Measurements from ENCODE around the gene GPR179.

Gene GPR179

DNA sequence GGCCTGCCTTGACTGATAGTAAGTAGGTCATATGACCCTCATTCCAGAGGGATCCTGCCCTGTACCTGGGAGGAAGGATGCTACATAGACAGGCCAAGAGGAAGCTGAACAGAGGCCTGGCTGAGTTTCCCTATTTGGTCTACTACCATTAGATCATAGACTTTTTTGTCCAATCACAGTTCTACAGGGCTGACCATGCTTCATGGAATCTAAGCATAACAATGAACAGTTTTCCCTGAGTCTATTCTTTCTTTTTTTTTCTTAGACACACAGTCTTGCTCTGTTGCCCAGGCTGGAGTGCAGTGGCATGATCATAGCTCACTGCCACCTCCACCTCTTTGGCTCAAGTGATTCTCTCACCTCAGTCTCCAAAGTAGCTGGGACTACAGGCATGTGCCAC, 3.9 kb downstream of the GPR179 start:
- no peak for DNase-seq
- H3K27ac Mint-ChIP-seq: no peak overlapping the region
- no peak overlapping the region for H3K4me3 Mint-ChIP-seq
- peaks cover 19% of the 10 kb centered on the region for H3K27me3 Mint-ChIP-seq (ENCODE audit: low read depth, poor library complexity)
- no peaks in the 10 kb centered on the region for H3K36me3 Mint-ChIP-seq (ENCODE audit: low read depth)
- TF ChIP-seq, protein P1, sequence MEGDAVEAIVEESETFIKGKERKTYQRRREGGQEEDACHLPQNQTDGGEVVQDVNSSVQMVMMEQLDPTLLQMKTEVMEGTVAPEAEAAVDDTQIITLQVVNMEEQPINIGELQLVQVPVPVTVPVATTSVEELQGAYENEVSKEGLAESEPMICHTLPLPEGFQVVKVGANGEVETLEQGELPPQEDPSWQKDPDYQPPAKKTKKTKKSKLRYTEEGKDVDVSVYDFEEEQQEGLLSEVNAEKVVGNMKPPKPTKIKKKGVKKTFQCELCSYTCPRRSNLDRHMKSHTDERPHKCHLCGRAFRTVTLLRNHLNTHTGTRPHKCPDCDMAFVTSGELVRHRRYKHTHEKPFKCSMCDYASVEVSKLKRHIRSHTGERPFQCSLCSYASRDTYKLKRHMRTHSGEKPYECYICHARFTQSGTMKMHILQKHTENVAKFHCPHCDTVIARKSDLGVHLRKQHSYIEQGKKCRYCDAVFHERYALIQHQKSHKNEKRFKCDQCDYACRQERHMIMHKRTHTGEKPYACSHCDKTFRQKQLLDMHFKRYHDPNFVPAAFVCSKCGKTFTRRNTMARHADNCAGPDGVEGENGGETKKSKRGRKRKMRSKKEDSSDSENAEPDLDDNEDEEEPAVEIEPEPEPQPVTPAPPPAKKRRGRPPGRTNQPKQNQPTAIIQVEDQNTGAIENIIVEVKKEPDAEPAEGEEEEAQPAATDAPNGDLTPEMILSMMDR (IDR thresholded peaks at IDR 0.05): no peak
- H3K4me1 Mint-ChIP-seq: peaks cover 4% of the 10 kb centered on the region
- H3K9me3 Mint-ChIP-seq: no peaks in the 10 kb centered on the region

DNA sequence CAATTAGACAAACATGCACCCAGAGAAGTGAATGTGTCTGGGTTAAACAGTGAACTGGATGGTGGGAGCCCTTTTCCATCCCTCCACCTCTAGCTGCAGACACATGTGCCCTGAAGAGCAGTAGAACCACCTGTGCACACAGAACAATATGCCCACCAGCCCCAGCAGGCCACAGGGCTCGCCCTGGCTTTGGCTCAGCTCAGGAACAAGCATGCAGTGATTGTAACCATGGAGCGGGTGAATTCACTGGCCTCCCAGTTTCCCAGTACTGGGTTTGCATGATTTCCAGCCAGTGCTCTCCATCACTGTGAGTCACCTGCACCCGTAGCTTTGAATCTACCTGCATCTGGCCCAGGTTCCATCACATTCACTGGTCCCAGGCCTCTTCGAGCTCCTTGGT, 5.2 kb downstream of the GPR179 start:
- H3K27me3 Mint-ChIP-seq (ENCODE audit: low read depth, poor library complexity): peaks cover 15% of the 10 kb centered on the region
- no peak overlapping the region for H3K4me3 Mint-ChIP-seq
- H3K4me1 Mint-ChIP-seq: peaks cover 6% of the 10 kb centered on the region
- H3K9me3 Mint-ChIP-seq: no peaks in the 10 kb centered on the region
- H3K36me3 Mint-ChIP-seq (ENCODE audit: low read depth): no peaks in the 10 kb centered on the region
- no peak for DNase-seq
- TF ChIP-seq, protein P1 (IDR thresholded peaks at IDR 0.05): no peak
- H3K27ac Mint-ChIP-seq: no peak overlapping the region

DNA sequence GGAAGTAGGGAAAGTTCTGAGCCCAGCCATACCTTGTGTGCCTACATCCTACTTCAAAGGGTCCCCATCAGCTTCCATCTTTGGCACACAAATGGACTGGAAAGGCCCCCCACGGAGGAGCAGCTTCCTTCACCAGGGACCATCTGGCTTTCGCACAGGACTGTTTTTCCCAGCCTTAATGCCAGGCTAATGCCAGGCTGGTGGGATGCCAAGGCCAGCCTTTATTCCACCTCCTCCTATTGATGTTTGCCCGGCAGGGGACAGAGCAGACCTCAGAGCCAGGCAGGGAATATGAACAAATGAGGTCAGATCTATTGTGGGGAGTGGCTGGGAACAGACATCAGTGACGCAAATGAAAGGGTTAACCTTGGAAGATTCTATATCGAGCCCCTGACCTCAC, 5.7 kb downstream of the GPR179 start:
- Mint-ChIP-seq H3K4me1 (peaks cover 9% of the 10 kb centered on the region), H3K9me3 (no peaks in the 10 kb centered on the region), H3K4me3 (no peak overlapping the region), H3K27ac (no peak overlapping the region), H3K27me3 (ENCODE audit: low read depth, poor library complexity) (peaks cover 19% of the 10 kb centered on the region), H3K36me3 (ENCODE audit: low read depth) (no peaks in the 10 kb centered on the region)
- TF ChIP-seq, protein P1 (IDR thresholded peaks at IDR 0.05): no peak
- no peak for DNase-seq

DNA sequence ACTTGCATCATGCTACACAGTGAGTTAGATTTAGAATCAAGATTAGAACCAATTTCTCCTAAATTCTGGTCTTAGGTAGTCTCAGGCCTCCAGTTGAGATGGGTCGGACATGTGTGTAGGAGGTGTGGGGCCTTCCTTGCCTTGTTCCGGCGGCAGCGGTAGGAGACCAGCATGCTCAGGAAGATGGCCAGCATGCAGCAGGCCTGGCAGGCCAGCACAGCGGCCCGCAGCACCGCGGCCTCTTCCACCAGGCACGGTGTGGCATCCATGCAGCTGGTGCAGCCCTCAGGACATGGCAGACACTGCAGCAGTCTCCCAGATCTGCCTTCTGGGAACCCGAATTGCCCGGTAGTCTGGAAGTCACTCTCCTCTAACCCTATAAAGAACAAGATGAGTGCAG, 6.9 kb downstream of the GPR179 start:
- DNase-seq: no peak
- Mint-ChIP-seq H3K4me3 (no peak overlapping the region), H3K27ac (no peak overlapping the region), H3K36me3 (ENCODE audit: low read depth) (no peaks in the 10 kb centered on the region), H3K4me1 (peaks cover 7% of the 10 kb centered on the region), H3K27me3 (ENCODE audit: low read depth, poor library complexity) (peaks cover 21% of the 10 kb centered on the region), H3K9me3 (no peaks in the 10 kb centered on the region)
- TF ChIP-seq, protein P1 (IDR thresholded peaks at IDR 0.05): no peak

DNA sequence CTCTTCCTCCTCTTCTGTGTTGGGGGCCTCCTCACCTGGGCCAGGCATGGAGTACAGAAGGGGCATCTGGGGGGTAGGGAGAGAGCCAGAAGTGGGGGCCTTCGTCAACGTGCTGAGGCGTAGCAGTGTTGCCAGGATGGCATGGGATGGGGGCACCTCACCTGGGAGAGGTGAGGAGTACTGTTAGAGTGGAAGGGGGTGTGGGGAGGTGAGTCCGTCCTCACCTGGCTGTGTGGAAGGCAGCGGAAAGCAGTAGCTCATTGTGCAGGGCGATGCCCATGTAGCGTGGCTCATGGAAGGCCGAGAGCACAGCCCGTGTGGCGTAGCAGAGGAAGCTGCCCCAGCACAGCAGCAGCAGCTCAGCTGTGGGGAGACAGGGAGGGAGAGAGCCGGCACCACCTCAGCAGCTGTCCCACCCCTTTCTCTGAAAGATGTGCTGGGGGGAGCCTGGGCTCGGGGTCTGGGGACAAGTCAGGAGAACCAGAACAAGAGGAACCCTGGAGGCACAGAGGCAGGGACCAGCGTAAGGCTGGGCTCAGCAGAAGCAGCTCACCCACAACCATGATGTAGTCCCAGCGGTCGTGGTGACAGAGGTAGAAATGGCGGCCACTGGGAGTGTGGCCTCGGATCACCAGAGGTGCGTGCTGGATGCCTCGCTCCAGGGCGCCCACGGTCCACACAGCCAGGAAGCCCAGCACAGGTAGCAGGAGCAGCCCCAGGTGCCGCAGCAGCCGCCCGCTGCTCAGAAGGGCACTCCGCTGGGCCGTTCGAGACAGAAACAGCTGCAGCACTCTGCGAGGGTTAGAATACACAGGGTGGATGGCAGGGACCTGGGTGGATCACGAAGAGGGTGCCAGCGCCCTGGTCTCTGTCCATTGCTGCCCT, 9.0 kb downstream of the GPR179 start:
- DNase-seq: no peak
- no peak overlapping the region for H3K4me3 Mint-ChIP-seq
- H3K27me3 Mint-ChIP-seq (ENCODE audit: low read depth, poor library complexity): peaks cover 20% of the 10 kb centered on the region
- H3K36me3 Mint-ChIP-seq (ENCODE audit: low read depth): no peaks in the 10 kb centered on the region
- peaks cover 20% of the 10 kb centered on the region for H3K4me1 Mint-ChIP-seq
- H3K27ac Mint-ChIP-seq: no peak overlapping the region
- TF ChIP-seq, protein P1 (IDR thresholded peaks at IDR 0.05): no peak
- no peaks in the 10 kb centered on the region for H3K9me3 Mint-ChIP-seq
